Measurements from ENCODE around the gene AGPAT2. TPM values are rescaled to one million over a fixed set of nuclear protein-coding genes. Genes with fewer than 3 reads are reported as not detected.

The AGPAT2 gene
- total RNA-seq, 1 donor, result 29.0 TPM

GRCh38 chr9:136684339-136684738 lies 2.9 kb downstream of the AGPAT2 start:
- no peak overlapping the region for H3K4me3 ChIP-seq (ENCODE audit: low read depth, low read length)
- TF ChIP-seq, protein P1, sequence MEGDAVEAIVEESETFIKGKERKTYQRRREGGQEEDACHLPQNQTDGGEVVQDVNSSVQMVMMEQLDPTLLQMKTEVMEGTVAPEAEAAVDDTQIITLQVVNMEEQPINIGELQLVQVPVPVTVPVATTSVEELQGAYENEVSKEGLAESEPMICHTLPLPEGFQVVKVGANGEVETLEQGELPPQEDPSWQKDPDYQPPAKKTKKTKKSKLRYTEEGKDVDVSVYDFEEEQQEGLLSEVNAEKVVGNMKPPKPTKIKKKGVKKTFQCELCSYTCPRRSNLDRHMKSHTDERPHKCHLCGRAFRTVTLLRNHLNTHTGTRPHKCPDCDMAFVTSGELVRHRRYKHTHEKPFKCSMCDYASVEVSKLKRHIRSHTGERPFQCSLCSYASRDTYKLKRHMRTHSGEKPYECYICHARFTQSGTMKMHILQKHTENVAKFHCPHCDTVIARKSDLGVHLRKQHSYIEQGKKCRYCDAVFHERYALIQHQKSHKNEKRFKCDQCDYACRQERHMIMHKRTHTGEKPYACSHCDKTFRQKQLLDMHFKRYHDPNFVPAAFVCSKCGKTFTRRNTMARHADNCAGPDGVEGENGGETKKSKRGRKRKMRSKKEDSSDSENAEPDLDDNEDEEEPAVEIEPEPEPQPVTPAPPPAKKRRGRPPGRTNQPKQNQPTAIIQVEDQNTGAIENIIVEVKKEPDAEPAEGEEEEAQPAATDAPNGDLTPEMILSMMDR (IDR thresholded peaks at IDR 0.05; ENCODE audit: insufficient read depth, low read length), result no peak
- DNase-seq (ENCODE audit: low read depth), result no peak

GRCh38 chr9:136683755-136684154 lies 3.5 kb downstream of the AGPAT2 start:
- no peak overlapping the region for H3K4me3 ChIP-seq (ENCODE audit: low read depth, low read length)

DNA sequence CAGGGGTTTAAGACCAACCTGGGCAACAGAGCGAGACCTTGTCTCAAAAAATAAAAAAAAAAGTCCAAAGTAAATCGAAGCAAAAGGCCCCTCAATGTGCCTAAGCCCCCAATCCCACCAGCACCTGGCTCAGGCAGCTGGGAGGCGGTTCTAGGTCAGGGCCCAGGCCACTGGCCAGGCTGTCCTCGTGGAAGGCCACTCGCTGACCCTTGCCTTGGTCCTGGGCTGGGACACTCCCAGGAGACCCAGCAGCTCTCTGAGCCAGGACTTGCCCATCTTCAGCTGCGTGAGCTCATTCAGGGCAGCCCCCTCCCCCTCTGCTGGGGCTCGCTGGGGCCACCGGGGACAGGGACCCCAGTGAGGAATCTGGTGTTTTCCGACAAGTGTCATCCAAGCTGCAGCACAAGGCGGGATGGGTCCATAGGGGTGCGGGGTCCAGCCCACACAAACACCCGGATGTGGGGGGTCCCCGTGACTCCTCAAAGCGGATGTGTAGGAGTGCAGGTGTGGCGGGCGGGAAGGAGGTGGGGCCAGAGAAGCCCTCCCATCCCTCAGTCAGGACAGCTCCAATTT lies 4.0 kb downstream of the AGPAT2 start:
- no peak for DNase-seq (ENCODE audit: low read depth)
- TF ChIP-seq, protein P1 (IDR thresholded peaks at IDR 0.05; ENCODE audit: insufficient read depth, low read length), result no peak
- no peak overlapping the region for H3K4me3 ChIP-seq (ENCODE audit: low read depth, low read length)

More at GRCh38 chr9:136683755-136684154, 3.5 kb downstream of the AGPAT2 start:
- DNase-seq (ENCODE audit: low read depth), result no peak
- TF ChIP-seq, protein P1 (IDR thresholded peaks at IDR 0.05; ENCODE audit: insufficient read depth, low read length), result no peak

DNA sequence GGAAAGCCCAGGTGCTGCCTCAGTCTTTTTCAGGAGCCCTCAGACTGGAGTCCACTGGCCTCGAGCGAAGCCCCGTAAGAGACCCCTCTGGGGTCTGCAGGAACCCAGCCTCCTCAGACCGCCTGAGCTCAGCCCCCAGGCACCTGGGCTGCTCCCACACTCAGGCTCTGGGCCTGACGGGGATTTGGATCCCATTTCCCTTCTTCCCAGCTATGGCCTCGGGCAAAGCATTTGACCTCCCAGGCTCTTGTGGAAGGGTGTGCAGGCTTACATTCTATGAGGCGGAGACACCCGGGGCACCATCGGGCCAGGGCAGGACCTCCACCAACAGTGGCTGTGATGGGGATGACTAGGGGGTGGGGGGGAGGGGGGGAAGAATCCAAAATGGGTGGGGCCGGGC lies 4.5 kb downstream of the AGPAT2 start:
- DNase-seq (ENCODE audit: low read depth), result no peak
- no peak overlapping the region for H3K4me3 ChIP-seq (ENCODE audit: low read depth, low read length)
- TF ChIP-seq, protein P1 (IDR thresholded peaks at IDR 0.05; ENCODE audit: insufficient read depth, low read length), result no peak

DNA sequence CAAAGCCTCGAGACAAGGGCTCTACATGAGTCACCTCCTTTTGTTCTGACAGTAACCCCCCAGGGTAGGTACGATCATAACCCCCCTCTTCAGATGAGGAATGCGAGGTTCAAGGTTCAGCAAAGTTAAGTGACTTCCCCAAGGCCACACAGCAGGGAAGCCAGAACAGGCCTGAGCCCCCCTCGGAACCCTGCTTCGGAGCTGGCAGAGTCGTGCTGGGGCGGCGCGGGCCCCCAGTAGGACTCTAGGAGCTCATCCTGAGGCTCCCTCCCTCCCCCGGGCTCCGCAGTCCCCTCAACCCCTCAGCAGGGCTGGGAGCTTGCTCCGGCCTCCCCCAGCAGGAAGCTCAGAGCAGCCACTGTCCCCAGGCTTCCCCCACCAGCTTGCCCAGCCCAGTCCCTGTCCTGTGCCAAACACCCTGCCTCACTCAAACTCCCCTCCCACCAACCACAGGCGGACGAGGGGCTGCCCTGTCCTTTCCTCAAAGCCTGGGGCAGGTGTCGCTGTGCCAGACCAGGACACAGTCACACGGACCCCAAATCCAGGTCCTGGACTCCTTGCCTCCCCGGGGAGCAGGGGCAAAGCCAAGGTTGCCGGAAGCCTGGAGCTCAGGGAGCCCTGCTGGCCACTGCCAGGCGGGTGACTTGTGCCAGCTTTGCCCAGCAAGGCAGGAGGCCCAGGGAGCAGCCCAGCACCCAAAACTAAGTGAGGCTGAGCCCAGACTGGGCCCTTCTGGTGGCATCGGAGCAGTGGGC lies 5.1 kb downstream of the AGPAT2 start:
- TF ChIP-seq, protein P1 (IDR thresholded peaks at IDR 0.05; ENCODE audit: insufficient read depth, low read length), result no peak
- DNase-seq (ENCODE audit: low read depth), result no peak
- no peak overlapping the region for H3K4me3 ChIP-seq (ENCODE audit: low read depth, low read length)

- DNase-seq (ENCODE audit: low read depth), result no peak
- H3K4me3 ChIP-seq (ENCODE audit: low read depth, low read length), result no peak overlapping the region
These were observed 6.2 kb downstream of the AGPAT2 start for GRCh38 chr9:136681029-136681428.

More at GRCh38 chr9:136681029-136681428, 6.2 kb downstream of the AGPAT2 start:
- TF ChIP-seq, protein P1 (IDR thresholded peaks at IDR 0.05; ENCODE audit: insufficient read depth, low read length), result no peak

Data from fibroblast of the aortic adventitia (primary cell).